ENCODE measurements around the gene TREH.

TREH gene

GRCh38 chr11:118658429-118659313 lies 20.8 kb downstream of the TREH start:
- H3K36me3 ChIP-seq (ENCODE audit: insufficient read depth, low read length): peaks cover 15% of the 10 kb centered on the region
- no peak overlapping the region for H3K4me3 ChIP-seq (ENCODE audit: low read length)
- no peaks in the 10 kb centered on the region for H3K9me3 ChIP-seq (ENCODE audit: low read length)
- peaks cover 32% of the 10 kb centered on the region for H3K4me1 ChIP-seq (ENCODE audit: insufficient read depth, low read length)
- H2AFZ ChIP-seq (ENCODE audit: low read depth, low read length): no peak overlapping the region
- H3K27me3 ChIP-seq (ENCODE audit: insufficient read depth, low read length): no peaks in the 10 kb centered on the region

- no peaks in the 10 kb centered on the region for H3K27me3 ChIP-seq (ENCODE audit: insufficient read depth, low read length)
- H3K4me1 ChIP-seq (ENCODE audit: insufficient read depth, low read length): peaks cover 32% of the 10 kb centered on the region
- H3K9me3 ChIP-seq (ENCODE audit: low read length): no peaks in the 10 kb centered on the region
- peaks cover 22% of the 10 kb centered on the region for H3K36me3 ChIP-seq (ENCODE audit: insufficient read depth, low read length)
- H3K4me3 ChIP-seq (ENCODE audit: low read length): no peak overlapping the region
- H2AFZ ChIP-seq (ENCODE audit: low read depth, low read length): no peak overlapping the region
Measured at GRCh38 chr11:118657709-118658428, 21.6 kb downstream of the TREH start.

GRCh38 chr11:118657238-118657637 lies 22.2 kb downstream of the TREH start:
- Histone ChIP-seq H3K9me3 (ENCODE audit: low read length) (no peaks in the 10 kb centered on the region), H3K27me3 (ENCODE audit: insufficient read depth, low read length) (no peaks in the 10 kb centered on the region), H3K36me3 (ENCODE audit: insufficient read depth, low read length) (peaks cover 28% of the 10 kb centered on the region), H2AFZ (ENCODE audit: low read depth, low read length) (no peak overlapping the region), H3K4me3 (ENCODE audit: low read length) (no peak overlapping the region), H3K4me1 (ENCODE audit: insufficient read depth, low read length) (peaks cover 32% of the 10 kb centered on the region)

- Histone ChIP-seq H2AFZ (ENCODE audit: low read depth, low read length) (no peak overlapping the region), H3K4me1 (ENCODE audit: insufficient read depth, low read length) (peaks cover 32% of the 10 kb centered on the region), H3K27me3 (ENCODE audit: insufficient read depth, low read length) (no peaks in the 10 kb centered on the region), H3K9me3 (ENCODE audit: low read length) (no peaks in the 10 kb centered on the region), H3K36me3 (ENCODE audit: insufficient read depth, low read length) (peaks cover 34% of the 10 kb centered on the region), H3K4me3 (ENCODE audit: low read length) (no peak overlapping the region)
Measured at GRCh38 chr11:118656563-118657165, 22.8 kb downstream of the TREH start.

- H3K4me3 ChIP-seq (ENCODE audit: low read length): no peak overlapping the region
- no peaks in the 10 kb centered on the region for H3K27me3 ChIP-seq (ENCODE audit: insufficient read depth, low read length)
- peaks cover 32% of the 10 kb centered on the region for H3K4me1 ChIP-seq (ENCODE audit: insufficient read depth, low read length)
- H3K9me3 ChIP-seq (ENCODE audit: low read length): no peaks in the 10 kb centered on the region
- peaks cover 41% of the 10 kb centered on the region for H3K36me3 ChIP-seq (ENCODE audit: insufficient read depth, low read length)
- no peak overlapping the region for H2AFZ ChIP-seq (ENCODE audit: low read depth, low read length)
Measured at GRCh38 chr11:118655486-118656190, 23.8 kb downstream of the TREH start.

- H3K4me1 ChIP-seq (ENCODE audit: insufficient read depth, low read length): peaks cover 32% of the 10 kb centered on the region
- H3K9me3 ChIP-seq (ENCODE audit: low read length): no peaks in the 10 kb centered on the region
- H3K27me3 ChIP-seq (ENCODE audit: insufficient read depth, low read length): no peaks in the 10 kb centered on the region
- H3K36me3 ChIP-seq (ENCODE audit: insufficient read depth, low read length): peaks cover 57% of the 10 kb centered on the region
- no peak overlapping the region for H2AFZ ChIP-seq (ENCODE audit: low read depth, low read length)
- no peak overlapping the region for H3K4me3 ChIP-seq (ENCODE audit: low read length)
Measured at GRCh38 chr11:118653684-118654390, 25.6 kb downstream of the TREH start.

- Histone ChIP-seq H2AFZ (ENCODE audit: low read depth, low read length) (no peak overlapping the region), H3K36me3 (ENCODE audit: insufficient read depth, low read length) (peaks cover 67% of the 10 kb centered on the region), H3K4me1 (ENCODE audit: insufficient read depth, low read length) (peaks cover 24% of the 10 kb centered on the region), H3K4me3 (ENCODE audit: low read length) (no peak overlapping the region), H3K27me3 (ENCODE audit: insufficient read depth, low read length) (no peaks in the 10 kb centered on the region), H3K9me3 (ENCODE audit: low read length) (no peaks in the 10 kb centered on the region)
Measured at GRCh38 chr11:118652681-118653181, 26.7 kb downstream of the TREH start.

- Histone ChIP-seq H2AFZ (ENCODE audit: low read depth, low read length) (no peak overlapping the region), H3K27me3 (ENCODE audit: insufficient read depth, low read length) (no peaks in the 10 kb centered on the region), H3K9me3 (ENCODE audit: low read length) (no peaks in the 10 kb centered on the region), H3K4me1 (ENCODE audit: insufficient read depth, low read length) (peaks cover 15% of the 10 kb centered on the region), H3K4me3 (ENCODE audit: low read length) (no peak overlapping the region), H3K36me3 (ENCODE audit: insufficient read depth, low read length) (peaks cover 74% of the 10 kb centered on the region)
Measured at GRCh38 chr11:118651820-118652219, 27.6 kb downstream of the TREH start.

GRCh38 chr11:118650366-118650765 lies 29.1 kb downstream of the TREH start:
- H3K36me3 ChIP-seq (ENCODE audit: insufficient read depth, low read length): peaks cover 83% of the 10 kb centered on the region
- peaks cover under 1% of the 10 kb centered on the region for H3K4me1 ChIP-seq (ENCODE audit: insufficient read depth, low read length)
- H2AFZ ChIP-seq (ENCODE audit: low read depth, low read length): no peak overlapping the region
- no peaks in the 10 kb centered on the region for H3K27me3 ChIP-seq (ENCODE audit: insufficient read depth, low read length)
- no peaks in the 10 kb centered on the region for H3K9me3 ChIP-seq (ENCODE audit: low read length)
- H3K4me3 ChIP-seq (ENCODE audit: low read length): no peak overlapping the region

GRCh38 chr11:118649941-118650340 lies 29.5 kb downstream of the TREH start:
- no peaks in the 10 kb centered on the region for H3K9me3 ChIP-seq (ENCODE audit: low read length)
- H3K36me3 ChIP-seq (ENCODE audit: insufficient read depth, low read length): peaks cover 83% of the 10 kb centered on the region
- no peak overlapping the region for H2AFZ ChIP-seq (ENCODE audit: low read depth, low read length)
- no peak overlapping the region for H3K4me3 ChIP-seq (ENCODE audit: low read length)
- no peaks in the 10 kb centered on the region for H3K4me1 ChIP-seq (ENCODE audit: insufficient read depth, low read length)
- no peaks in the 10 kb centered on the region for H3K27me3 ChIP-seq (ENCODE audit: insufficient read depth, low read length)

GRCh38 chr11:118648291-118648690 lies 31.2 kb downstream of the TREH start:
- H3K4me1 ChIP-seq (ENCODE audit: insufficient read depth, low read length): no peaks in the 10 kb centered on the region
- peaks cover 86% of the 10 kb centered on the region for H3K36me3 ChIP-seq (ENCODE audit: insufficient read depth, low read length)
- H3K9me3 ChIP-seq (ENCODE audit: low read length): no peaks in the 10 kb centered on the region
- no peak overlapping the region for H3K4me3 ChIP-seq (ENCODE audit: low read length)
- H3K27me3 ChIP-seq (ENCODE audit: insufficient read depth, low read length): no peaks in the 10 kb centered on the region
- H2AFZ ChIP-seq (ENCODE audit: low read depth, low read length): no peak overlapping the region

- no peak overlapping the region for H2AFZ ChIP-seq (ENCODE audit: low read depth, low read length)
- H3K4me1 ChIP-seq (ENCODE audit: insufficient read depth, low read length): no peaks in the 10 kb centered on the region
- H3K27me3 ChIP-seq (ENCODE audit: insufficient read depth, low read length): no peaks in the 10 kb centered on the region
- no peaks in the 10 kb centered on the region for H3K9me3 ChIP-seq (ENCODE audit: low read length)
- H3K4me3 ChIP-seq (ENCODE audit: low read length): no peak overlapping the region
- peaks cover 87% of the 10 kb centered on the region for H3K36me3 ChIP-seq (ENCODE audit: insufficient read depth, low read length)
Measured at GRCh38 chr11:118646393-118646792, 33.1 kb downstream of the TREH start.

Data from neuron (in vitro differentiated cells).